NT2/D1 (cell line): ENCODE data around the gene B4GALNT4.

Experiments used
- DNase-seq: peaks from one replicate; pipeline ENCODE4 v3.0.0-alpha.2; 2011; ENCODE audit warnings: low read depth, low spot score
- H3K27me3 ChIP-seq: 2 replicates; pipeline ENCODE4 v1.6.0; 2011; ENCODE audit warnings: mild to moderate bottlenecking; ENCODE audit not compliant: insufficient read length, insufficient read depth
- H3K36me3 ChIP-seq: 2 replicates; pipeline ENCODE4 v1.6.1; 2011; ENCODE audit warnings: mild to moderate bottlenecking, low read length, mixed read lengths; ENCODE audit not compliant: insufficient read depth, insufficient read length
- H3K4me1 ChIP-seq: 2 replicates; pipeline ENCODE4 v1.5.1; 2011; ENCODE audit not compliant: insufficient read depth, insufficient read length
- H3K4me3 ChIP-seq: 2 replicates; pipeline ENCODE4 v1.5.1; 2011; ENCODE audit warnings: low read depth; ENCODE audit not compliant: insufficient read length
- H3K9ac ChIP-seq: 2 replicates; pipeline ENCODE4 v1.6.0; 2011; ENCODE audit warnings: low read depth; ENCODE audit not compliant: insufficient read length
- H3K9me3 ChIP-seq: 2 replicates; pipeline ENCODE4 v1.5.1; 2011; ENCODE audit warnings: mild to moderate bottlenecking, low read length; ENCODE audit not compliant: insufficient read depth
- SUZ12 ChIP-seq: IDR thresholded peaks from 2 replicates; pipeline ENCODE4 v1.6.1; 2011; ENCODE audit not compliant: insufficient read length, insufficient read depth; ENCODE audit errors: extremely low read depth
- YY1 ChIP-seq: IDR thresholded peaks from 2 replicates; pipeline ENCODE4 v1.6.1; 2011; ENCODE audit not compliant: insufficient read length, insufficient read depth
- ZNF274 ChIP-seq: IDR thresholded peaks from 2 replicates; pipeline ENCODE4 v1.6.1; 2011; ENCODE audit warnings: mild to moderate bottlenecking, low read depth, low read length

The B4GALNT4 gene

GRCh38 chr11:390175-390574, 20.9 kb downstream of the B4GALNT4 start:
- Histone ChIP-seq H3K9ac (no peak overlapping the region), H3K9me3 (peaks cover 22% of the 10 kb centered on the region), H3K36me3 (no peaks in the 10 kb centered on the region), H3K27me3 (peaks cover 6% of the 10 kb centered on the region), H3K4me3 (no peak overlapping the region), H3K4me1 (peaks cover 21% of the 10 kb centered on the region)
- peak; percentile 47 for DNase-seq
- TF ChIP-seq SUZ12: no peak
- TF ChIP-seq YY1: no peak
- TF ChIP-seq ZNF274: no peak

- H3K27me3 ChIP-seq: peaks cover 6% of the 10 kb centered on the region
- no peaks in the 10 kb centered on the region for H3K36me3 ChIP-seq
- H3K4me1 ChIP-seq: peaks cover 24% of the 10 kb centered on the region
- H3K4me3 ChIP-seq: no peak overlapping the region
- DNase-seq: no peak
- peaks cover 13% of the 10 kb centered on the region for H3K9me3 ChIP-seq
- TF ChIP-seq ZNF274 (no peak), SUZ12 (no peak), YY1 (no peak)
- no peak overlapping the region for H3K9ac ChIP-seq
Measured at GRCh38 chr11:391117-392017, 22.1 kb downstream of the B4GALNT4 start.

- TF ChIP-seq ZNF274: no peak
- no peak for TF ChIP-seq SUZ12
- TF ChIP-seq YY1: no peak
- DNase-seq: no peak
- peaks cover 6% of the 10 kb centered on the region for H3K27me3 ChIP-seq
- peak overlapping the region; percentile 8 for H3K9ac ChIP-seq
- no peak overlapping the region for H3K4me3 ChIP-seq
- peaks cover 4% of the 10 kb centered on the region for H3K9me3 ChIP-seq
- no peaks in the 10 kb centered on the region for H3K36me3 ChIP-seq
- H3K4me1 ChIP-seq: peaks cover 24% of the 10 kb centered on the region
Measured at GRCh38 chr11:392102-392777, 22.9 kb downstream of the B4GALNT4 start.

- Histone ChIP-seq H3K27me3 (peaks cover 1% of the 10 kb centered on the region), H3K4me3 (no peak overlapping the region), H3K36me3 (no peaks in the 10 kb centered on the region), H3K9ac (peak overlapping the region; percentile 50), H3K4me1 (peaks cover 24% of the 10 kb centered on the region), H3K9me3 (no peaks in the 10 kb centered on the region)
- no peak for DNase-seq
- TF ChIP-seq ZNF274 (no peak), YY1 (no peak), SUZ12 (no peak)
Measured at GRCh38 chr11:393219-394033, 24.1 kb downstream of the B4GALNT4 start.

- Histone ChIP-seq H3K4me1 (peaks cover 24% of the 10 kb centered on the region), H3K4me3 (no peak within 1 kb of the TSS), H3K9me3 (no peaks in the 10 kb centered on the region), H3K36me3 (no peaks in the 10 kb centered on the region), H3K9ac (peak within 1 kb of the TSS; percentile 50), H3K27me3 (no peaks in the 10 kb centered on the region)
- TF ChIP-seq SUZ12 (no peak), YY1 (no peak), ZNF274 (no peak)
- DNase-seq: no peak
Measured at GRCh38 chr11:394034-394857, 24.9 kb downstream of the B4GALNT4 start, which contains the start of gene PKP3. PKP3 (plus strand) TSS chr11:394209; CDS start chr11:394293, 84 bp downstream.

- Histone ChIP-seq H3K4me3 (no peak overlapping the region), H3K36me3 (no peaks in the 10 kb centered on the region), H3K9me3 (peaks cover 5% of the 10 kb centered on the region; the same call in 1 of the 2 replicates), H3K4me1 (peaks cover 22% of the 10 kb centered on the region), H3K27me3 (no peaks in the 10 kb centered on the region), H3K9ac (no peak overlapping the region)
- DNase-seq: no peak
- TF ChIP-seq SUZ12 (no peak), YY1 (no peak), ZNF274 (no peak)
Measured at GRCh38 chr11:394858-395655, 25.8 kb downstream of the B4GALNT4 start.
